ENCODE measurements around the gene RGP1. TPM values are rescaled to one million over a fixed set of nuclear protein-coding genes. Genes with fewer than 3 reads are reported as not detected.

The RGP1 gene
- total RNA-seq, 1 donor from 2014 or later: 23.3 TPM

- intact Hi-C loops (cut with micrococcal nuclease): no loop called here
Observed at GRCh38 chr9:35797311-35798109, 48.4 kb downstream of the RGP1 start.

- intact Hi-C loops (cut with micrococcal nuclease): no loop called here
Observed at GRCh38 chr9:35798658-35799374, 49.7 kb downstream of the RGP1 start.

GRCh38 chr9:35800530-35800929 lies 51.4 kb downstream of the RGP1 start:
- intact Hi-C loops (cut with micrococcal nuclease): no loop called here

- intact Hi-C loops (cut with micrococcal nuclease): no loop called here
Observed at GRCh38 chr9:35801328-35802128, 52.4 kb downstream of the RGP1 start.

- intact Hi-C loops (cut with micrococcal nuclease): no loop called here
Observed at GRCh38 chr9:35806101-35806500, 57.0 kb downstream of the RGP1 start.

Other genes starting within 250 kb of the RGP1 start
- 30.0 and 33.1 TPM in 2 replicates for gene TESK1, start 144.0 kb upstream of the RGP1 start, total RNA-seq
- 7.0 and 7.3 TPM in 2 replicates for gene CD72, start 130.9 kb upstream of the RGP1 start, total RNA-seq
- 198 and 205 TPM in 2 replicates for gene SIT1, start 98.4 kb upstream of the RGP1 start, total RNA-seq
- 5,282 and 6,266 TPM in 2 replicates for gene RMRP, start 91.3 kb upstream of the RGP1 start, total RNA-seq
- gene CCDC107, start 91.0 kb upstream of the RGP1 start, total RNA-seq: 25.6 and 27.2 TPM in 2 replicates
- 14.7 and 15.4 TPM in 2 replicates for gene ARHGEF39, start 84.1 kb upstream of the RGP1 start, total RNA-seq
- 0.27 and 0.30 TPM in 2 replicates for gene CA9, start 75.4 kb upstream of the RGP1 start, total RNA-seq
- gene TPM2, start 59.4 kb upstream of the RGP1 start, total RNA-seq: 5.9 and 6.0 TPM in 2 replicates
- gene TLN1, start 17.1 kb upstream of the RGP1 start, total RNA-seq: 360 and 382 TPM in 2 replicates
- 18.0 and 19.9 TPM in 2 replicates for gene CREB3, start 16.6 kb upstream of the RGP1 start, total RNA-seq
- gene GBA2, start 59 bp upstream of the RGP1 start, total RNA-seq: 54.1 and 62.3 TPM in 2 replicates
- 0.55 TPM in 1 of 2 replicates, not detected in the other for gene MSMP, start 5.0 kb downstream of the RGP1 start, total RNA-seq
- 9.6 and 10.2 TPM in 2 replicates for gene NPR2, start 42.3 kb downstream of the RGP1 start, total RNA-seq
- gene SPAG8, start 63.0 kb downstream of the RGP1 start, total RNA-seq: 0.95 and 1.4 TPM in 2 replicates
- gene HINT2, start 65.8 kb downstream of the RGP1 start, total RNA-seq: 55.0 and 55.7 TPM in 2 replicates
- not detected in 2 replicates for gene FAM221B, start 79.4 kb downstream of the RGP1 start, total RNA-seq
- gene TMEM8B, start 79.9 kb downstream of the RGP1 start, total RNA-seq: 1.7 and 2.6 TPM in 2 replicates
- gene OR13J1, start 121.1 kb downstream of the RGP1 start, total RNA-seq: not detected in 2 replicates
- not detected in 2 replicates for gene HRCT1, start 156.9 kb downstream of the RGP1 start, total RNA-seq
- not detected in 2 replicates for gene SPAAR, start 160.2 kb downstream of the RGP1 start, total RNA-seq
- not detected in 2 replicates for gene OR2S2, start 208.9 kb downstream of the RGP1 start, total RNA-seq

All from T-helper 2 cell treated with Interferon-gamma antibody and Interleukin-4, amounts not matched to agents 100 ng/mL and 5 ng/mL, for 36 hours (primary cell).